H9 (cell line): ENCODE results near the gene PLXNC1. TPM values are rescaled to one million over a fixed set of nuclear protein-coding genes. Genes with fewer than 3 reads are reported as not detected.

Experiments
- DNase-seq: peaks from one replicate; pipeline ENCODE4 v3.0.0-alpha.2; 2017
- H2AFZ ChIP-seq: one replicate; pipeline ENCODE4 v1.6.1; 2013; ENCODE audit warnings: mild to moderate bottlenecking, low read length, control low read depth, moderate library complexity
- H2AK5ac ChIP-seq: 2 replicates; pipeline ENCODE4 v1.6.1; 2013; ENCODE audit warnings: low read length, control low read depth, mixed read lengths; ENCODE audit not compliant: insufficient read length
- H2BK120ac ChIP-seq: one replicate; pipeline ENCODE4 v1.6.1; 2013; ENCODE audit warnings: low read depth, mild to moderate bottlenecking, low read length, control low read depth, inconsistent platforms; ENCODE audit not compliant: poor library complexity, severe bottlenecking
- H2BK12ac ChIP-seq: 2 replicates; pipeline ENCODE4 v1.6.1; 2013; ENCODE audit warnings: low read length, control low read depth, mixed read lengths, low read depth; ENCODE audit not compliant: insufficient read length
- H2BK15ac ChIP-seq: 2 replicates; pipeline ENCODE4 v1.6.1; 2013; ENCODE audit warnings: low read depth, low read length, control low read depth
- H2BK20ac ChIP-seq: one replicate; pipeline ENCODE4 v1.6.1; 2013; ENCODE audit warnings: low read depth, mild to moderate bottlenecking, low read length, control low read depth, inconsistent platforms; ENCODE audit not compliant: poor library complexity, severe bottlenecking
- H2BK5ac ChIP-seq: 2 replicates; pipeline ENCODE4 v1.6.1; 2013; ENCODE audit warnings: low read length, control low read depth, mixed read lengths; ENCODE audit not compliant: insufficient read length
- H3K14ac ChIP-seq: 2 replicates; pipeline ENCODE4 v1.6.1; 2013; ENCODE audit warnings: low read length, control low read depth; ENCODE audit not compliant: insufficient read depth
- H3K18ac ChIP-seq: 2 replicates; pipeline ENCODE4 v1.6.1; 2013; ENCODE audit warnings: low read depth, mild to moderate bottlenecking, mixed read lengths, low read length, control low read depth; ENCODE audit not compliant: insufficient read length
- H3K23ac ChIP-seq: 2 replicates; pipeline ENCODE4 v1.6.1; 2013; ENCODE audit warnings: low read length, control low read depth, mixed read lengths, low read depth; ENCODE audit not compliant: insufficient read length
- H3K23me2 ChIP-seq: 2 replicates; pipeline ENCODE4 v1.6.1; 2013; ENCODE audit warnings: low read depth, mild to moderate bottlenecking, mixed read lengths, low read length, control low read depth; ENCODE audit not compliant: insufficient read length, poor library complexity, severe bottlenecking
- H3K27ac ChIP-seq: 2 replicates; pipeline ENCODE4 v1.5.1; 2013; ENCODE audit warnings: low read length, control low read depth, mixed read lengths, low read depth; ENCODE audit not compliant: insufficient read length
- H3K27me3 ChIP-seq: 2 replicates; pipeline ENCODE4 v1.6.1; 2013; ENCODE audit warnings: low read length, control low read depth, inconsistent platforms; ENCODE audit not compliant: insufficient read depth
- H3K4ac ChIP-seq: 2 replicates; pipeline ENCODE4 v1.6.1; 2013; ENCODE audit warnings: low read depth, mild to moderate bottlenecking, control low read depth, inconsistent platforms, low read length, moderate library complexity
- H3K4me1 ChIP-seq: 2 replicates; pipeline ENCODE4 v1.6.1; 2013; ENCODE audit warnings: low read length, control low read depth, inconsistent platforms; ENCODE audit not compliant: insufficient read depth
- H3K4me2 ChIP-seq: 2 replicates; pipeline ENCODE4 v1.6.1; 2013; ENCODE audit warnings: low read length, control low read depth, mixed read lengths; ENCODE audit not compliant: insufficient read length, insufficient read depth
- H3K56ac ChIP-seq: 2 replicates; pipeline ENCODE4 v1.6.1; 2013; ENCODE audit warnings: low read depth, mild to moderate bottlenecking, mixed read lengths, low read length, control low read depth; ENCODE audit not compliant: insufficient read length
- H3K79me1 ChIP-seq: 2 replicates; pipeline ENCODE4 v1.6.1; 2013; ENCODE audit warnings: low read depth, mild to moderate bottlenecking, moderate library complexity, low read length, control low read depth, inconsistent platforms; ENCODE audit not compliant: insufficient read depth, poor library complexity, severe bottlenecking
- H3K79me2 ChIP-seq: 2 replicates; pipeline ENCODE4 v1.6.1; 2013; ENCODE audit warnings: low read length, control low read depth, inconsistent platforms; ENCODE audit not compliant: insufficient read depth
- H3K9ac ChIP-seq: 2 replicates; pipeline ENCODE4 v1.6.1; 2013; ENCODE audit warnings: low read length, control low read depth, mixed read lengths; ENCODE audit not compliant: insufficient read length; ENCODE audit errors: extremely low read depth
- H3K9me3 ChIP-seq: one replicate; pipeline ENCODE4 v1.6.1; 2013; ENCODE audit warnings: low read depth, low read length, inconsistent platforms; ENCODE audit not compliant: control insufficient read depth
- H3T11ph ChIP-seq: one replicate; pipeline ENCODE4 v1.6.1; 2013; ENCODE audit warnings: mild to moderate bottlenecking, low read length, control low read depth, inconsistent platforms
- H4K20me1 ChIP-seq: one replicate; pipeline ENCODE4 v1.6.1; 2013; ENCODE audit not compliant: control insufficient read depth, insufficient read length, insufficient read depth
- H4K5ac ChIP-seq: 2 replicates; pipeline ENCODE4 v1.6.1; 2013; ENCODE audit warnings: low read depth, mild to moderate bottlenecking, mixed read lengths, low read length, control low read depth; ENCODE audit not compliant: insufficient read length
- H4K8ac ChIP-seq: replicated peaks from 2 replicates; pipeline ENCODE4 v1.6.1; 2013; ENCODE audit warnings: low read length, control low read depth, mixed read lengths, low read depth; ENCODE audit not compliant: insufficient read length
- H4K91ac ChIP-seq: 2 replicates; pipeline ENCODE4 v1.6.1; 2013; ENCODE audit warnings: low read depth, mild to moderate bottlenecking, moderate library complexity, mixed read lengths, low read length, control low read depth; ENCODE audit not compliant: insufficient read length
- H3K27ac Mint-ChIP-seq, 3 experiments: 2 replicates in 2 of 3; 3 replicates in 1 of 3; pipeline ENCODE4 v1.8.0; 2020 to 2021; ENCODE audit warnings: mixed read lengths in 3 of 3, mild to moderate bottlenecking in 1 of 3, moderate library complexity in 1 of 3
- H3K27me3 Mint-ChIP-seq: 2 replicates; pipeline ENCODE4 v1.8.0; 2021; ENCODE audit warnings: low read depth, mild to moderate bottlenecking, moderate library complexity, mixed read lengths
- H3K36me3 Mint-ChIP-seq, 3 experiments: 2 replicates in 2 of 3; 3 replicates in 1 of 3; pipeline ENCODE4 v1.8.0; 2020 to 2021; ENCODE audit warnings: low read depth in 3 of 3, mixed read lengths in 3 of 3; ENCODE audit not compliant: insufficient read depth in 1 of 3
- H3K4me1 Mint-ChIP-seq, 2 experiments: 2 replicates each; pipeline ENCODE4 v1.8.0; 2020; ENCODE audit warnings: mixed read lengths in 2 of 2
- H3K4me3 Mint-ChIP-seq, 2 experiments: 2 replicates in 1 of 2; 3 replicates in 1 of 2; pipeline ENCODE4 v1.8.0; 2020 to 2021; ENCODE audit warnings: mild to moderate bottlenecking in 2 of 2, mixed read lengths in 2 of 2, moderate library complexity in 1 of 2
- H3K9me3 Mint-ChIP-seq, 2 experiments: 2 replicates in 1 of 2; 3 replicates in 1 of 2; pipeline ENCODE4 v1.8.0; 2020; ENCODE audit warnings: mild to moderate bottlenecking in 2 of 2, mixed read lengths in 2 of 2, moderate library complexity in 1 of 2
- CTCF ChIP-seq: fragments of 200-600 bp; sonication (generic); conservative IDR thresholded peaks from 3 replicates; pipeline ENCODE4 v1.8.0; 2021; ENCODE audit warnings: antibody characterized with exemption, mild to moderate bottlenecking
- WGBS: extraction: QIAGEN DNeasy Blood & Tissue Kit; methylation state at CpG from one replicate; pipeline ENCODE4 v1.1.7; 2013; ENCODE audit warnings: missing lambda C conversion rate, low lambda C conversion rate, mixed read lengths; ENCODE audit not compliant: insufficient read length; ENCODE audit errors: extremely low coverage; 5-methylcytosine and 5-hydroxymethylcytosine counted together
- total RNA-seq: library from RNA; stranded (reverse); gene quantifications from 2 replicates; pipeline ENCODE4 v1.2.1, GENCODE V29; 2021

Gene PLXNC1
- total RNA-seq, 1 experiment from 2014 or later: 1.2 TPM

GRCh38 chr12:94157981-94158411 is 9.6 kb downstream of the PLXNC1 start:
- Mint-ChIP-seq H3K9me3 (no peaks in the 10 kb centered on the region), H3K36me3 (no peaks in the 10 kb centered on the region), H3K27ac (no peak overlapping the region), H3K4me3 (no peak overlapping the region), H3K27me3 (peaks cover 97% of the 10 kb centered on the region), H3K4me1 (peaks cover 0 to 10% of the 10 kb centered on the region in 2 experiments; a peak in 3 of 4 replicates)
- H3K4ac ChIP-seq: no peak overlapping the region
- no peak overlapping the region for H3K27ac ChIP-seq
- peaks cover 8% of the 10 kb centered on the region for H3K27me3 ChIP-seq
- no peak overlapping the region for H3K18ac ChIP-seq
- H3T11ph ChIP-seq: no peak overlapping the region
- TF ChIP-seq CTCF: no peak
- no peaks in the 10 kb centered on the region for H3K79me1 ChIP-seq
- no peak overlapping the region for H2AFZ ChIP-seq
- H3K56ac ChIP-seq: no peak overlapping the region
- no peak overlapping the region for H4K91ac ChIP-seq
- H2BK120ac ChIP-seq: no peak overlapping the region
- no peak overlapping the region for H4K8ac ChIP-seq
- H3K23ac ChIP-seq: no peak overlapping the region
- no peak overlapping the region for H3K9ac ChIP-seq
- no peaks in the 10 kb centered on the region for H3K23me2 ChIP-seq
- WGBS: no CpG with 5 or more reads among the region's 6 CpGs
- H2BK20ac ChIP-seq: no peak overlapping the region
- no peak for DNase-seq
- H4K5ac ChIP-seq: no peak overlapping the region
- no peak overlapping the region for H2BK12ac ChIP-seq
- H4K20me1 ChIP-seq: no peaks in the 10 kb centered on the region
- no peak overlapping the region for H2BK5ac ChIP-seq
- H2AK5ac ChIP-seq: no peak overlapping the region
- no peak overlapping the region for H2BK15ac ChIP-seq
- no peaks in the 10 kb centered on the region for H3K9me3 ChIP-seq
- H3K4me1 ChIP-seq: no peaks in the 10 kb centered on the region
- H3K79me2 ChIP-seq: no peaks in the 10 kb centered on the region
- no peak overlapping the region for H3K14ac ChIP-seq
- H3K4me2 ChIP-seq: no peak overlapping the region
